Measurements from ENCODE around the gene TMEM209.
"Not testable (repeated sequence)": the region's sequence is repeated elsewhere in the genome, so short reads cannot be mapped to it uniquely, and the experiment has no call there.

GRCh38 chr7:130236361-130236760, 31.2 kb upstream of the TMEM209 start:
- not testable (repeated sequence) for TF ChIP-seq CTCF (IDR thresholded peaks at IDR 0.05; ENCODE audit: low read length); EZH2 (IDR thresholded peaks at IDR 0.05; ENCODE audit: borderline replicate concordance, low read length)
